Progenitor cell of endocrine pancreas (in vitro differentiated cells): Measurements from ENCODE around the gene ERICH4. TPM values are rescaled to one million over a fixed set of nuclear protein-coding genes. Genes with fewer than 3 reads are reported as not detected.
"Not testable (repeated sequence)": the region's sequence is repeated elsewhere in the genome, so short reads cannot be mapped to it uniquely, and the experiment has no call there.

Experiments
- DNase-seq: peaks from one replicate; pipeline ENCODE4 v3.0.0; 2021; ENCODE audit warnings: low spot score; ENCODE audit not compliant: unreplicated experiment
- H3K27ac Mint-ChIP-seq: 2 replicates; pipeline ENCODE4 v1.8.0; 2021; ENCODE audit warnings: mild to moderate bottlenecking, moderate library complexity, mixed read lengths
- H3K27me3 Mint-ChIP-seq: 2 replicates; pipeline ENCODE4 v1.8.0; 2021; ENCODE audit warnings: mixed read lengths
- H3K36me3 Mint-ChIP-seq: 2 replicates; pipeline ENCODE4 v1.8.0; 2022; ENCODE audit warnings: mixed read lengths; ENCODE audit not compliant: insufficient read depth
- H3K4me1 Mint-ChIP-seq: 2 replicates; pipeline ENCODE4 v1.8.0; 2021; ENCODE audit warnings: low read depth, mixed read lengths
- H3K4me3 Mint-ChIP-seq: 2 replicates; pipeline ENCODE4 v1.8.0; 2021; ENCODE audit warnings: low read depth, mild to moderate bottlenecking, moderate library complexity, mixed read lengths
- H3K9me3 Mint-ChIP-seq: 2 replicates; pipeline ENCODE4 v1.8.0; 2021; ENCODE audit warnings: low read depth, mixed read lengths
- total RNA-seq: library from RNA; stranded (reverse); gene quantifications from 2 replicates; pipeline ENCODE4 v1.2.1, GENCODE V29; 2021
- TF ChIP-seq, protein P1 (sequence below): fragments of 200-600 bp; sonication (generic); IDR thresholded peaks from one replicate; pipeline ENCODE4 v1.5.0; 2021; ENCODE audit warnings: antibody characterized with exemption, mild to moderate bottlenecking; ENCODE audit not compliant: unreplicated experiment

Gene ERICH4
- total RNA-seq, 1 donor from 2014 or later: not detected

DNA sequence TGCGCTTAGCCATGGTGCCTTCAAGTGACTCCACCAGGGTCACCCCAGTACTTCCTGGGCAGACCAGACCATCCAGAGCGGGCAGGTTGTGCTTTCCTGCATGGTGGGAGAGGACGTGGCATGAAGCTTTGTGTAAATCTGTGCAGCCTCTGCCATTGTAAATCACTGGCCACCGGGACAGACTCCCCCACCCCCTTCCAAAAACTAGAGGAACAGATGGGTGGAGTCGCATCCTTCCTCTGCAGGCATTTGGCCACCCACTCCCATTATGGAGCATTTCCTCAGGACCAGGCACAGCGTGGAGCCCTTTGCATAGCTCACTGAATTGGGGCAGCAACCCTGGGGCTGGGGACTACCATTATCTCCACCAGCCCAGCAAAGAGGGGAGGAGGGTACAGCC, 37.2 kb upstream of the ERICH4 start:
- H3K27me3 Mint-ChIP-seq: no peaks in the 10 kb centered on the region
- peaks cover 12% of the 10 kb centered on the region for H3K4me1 Mint-ChIP-seq
- no peak overlapping the region for H3K27ac Mint-ChIP-seq
- no peak for DNase-seq
- peaks cover 2% of the 10 kb centered on the region for H3K36me3 Mint-ChIP-seq
- no peaks in the 10 kb centered on the region for H3K9me3 Mint-ChIP-seq
- no peak overlapping the region for H3K4me3 Mint-ChIP-seq
- TF ChIP-seq, protein P1, sequence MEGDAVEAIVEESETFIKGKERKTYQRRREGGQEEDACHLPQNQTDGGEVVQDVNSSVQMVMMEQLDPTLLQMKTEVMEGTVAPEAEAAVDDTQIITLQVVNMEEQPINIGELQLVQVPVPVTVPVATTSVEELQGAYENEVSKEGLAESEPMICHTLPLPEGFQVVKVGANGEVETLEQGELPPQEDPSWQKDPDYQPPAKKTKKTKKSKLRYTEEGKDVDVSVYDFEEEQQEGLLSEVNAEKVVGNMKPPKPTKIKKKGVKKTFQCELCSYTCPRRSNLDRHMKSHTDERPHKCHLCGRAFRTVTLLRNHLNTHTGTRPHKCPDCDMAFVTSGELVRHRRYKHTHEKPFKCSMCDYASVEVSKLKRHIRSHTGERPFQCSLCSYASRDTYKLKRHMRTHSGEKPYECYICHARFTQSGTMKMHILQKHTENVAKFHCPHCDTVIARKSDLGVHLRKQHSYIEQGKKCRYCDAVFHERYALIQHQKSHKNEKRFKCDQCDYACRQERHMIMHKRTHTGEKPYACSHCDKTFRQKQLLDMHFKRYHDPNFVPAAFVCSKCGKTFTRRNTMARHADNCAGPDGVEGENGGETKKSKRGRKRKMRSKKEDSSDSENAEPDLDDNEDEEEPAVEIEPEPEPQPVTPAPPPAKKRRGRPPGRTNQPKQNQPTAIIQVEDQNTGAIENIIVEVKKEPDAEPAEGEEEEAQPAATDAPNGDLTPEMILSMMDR: no peak

GRCh38 chr19:41407271-41407670, 35.7 kb upstream of the ERICH4 start:
- Mint-ChIP-seq H3K27me3 (no peaks in the 10 kb centered on the region), H3K4me1 (peaks cover 12% of the 10 kb centered on the region), H3K9me3 (no peaks in the 10 kb centered on the region), H3K4me3 (no peak overlapping the region), H3K27ac (peak overlapping the region; percentile 81), H3K36me3 (peaks cover 5% of the 10 kb centered on the region)
- DNase-seq: no peak
- TF ChIP-seq, protein P1: no peak

DNA sequence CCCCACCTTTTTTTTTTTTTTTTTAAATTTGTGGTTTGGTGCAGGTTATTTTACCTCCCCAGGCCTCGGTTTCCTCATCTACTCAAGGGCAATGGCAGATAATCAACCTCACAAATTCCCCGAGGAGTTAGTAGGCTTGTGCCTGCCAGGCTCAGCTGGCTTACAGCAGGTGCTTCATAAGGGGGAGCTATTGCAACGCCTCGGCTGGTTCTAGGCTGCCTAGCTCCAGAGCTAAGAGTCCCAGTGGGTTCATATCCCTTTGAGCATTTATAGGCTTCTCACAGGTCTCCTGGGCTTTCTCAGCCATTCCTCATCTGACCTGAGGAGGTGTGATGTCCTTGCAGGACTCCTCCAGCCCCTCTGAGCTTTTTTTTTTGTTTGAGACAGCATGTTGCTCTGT, 34.7 kb upstream of the ERICH4 start:
- H3K4me1 Mint-ChIP-seq: peaks cover 12% of the 10 kb centered on the region

DNA sequence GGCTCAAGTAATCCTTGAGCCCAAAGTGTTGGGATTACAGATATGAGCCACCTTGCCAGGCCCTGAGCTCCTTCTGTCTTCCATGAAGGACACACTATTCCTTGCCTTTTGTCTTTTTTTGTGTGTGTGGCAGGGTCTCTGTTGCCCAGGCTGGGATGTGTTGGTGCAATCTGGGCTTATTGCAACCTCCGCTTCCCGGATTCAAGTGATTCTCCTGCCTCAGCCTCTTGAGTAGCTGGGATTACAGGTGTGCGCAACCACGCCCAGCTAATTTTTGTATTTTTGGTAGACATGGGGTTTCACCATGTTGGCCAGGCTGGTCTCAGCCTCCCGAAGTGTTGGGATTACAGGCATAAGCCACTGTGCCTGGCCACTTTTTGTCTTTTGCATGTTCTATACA, 34.1 kb upstream of the ERICH4 start:
- H3K36me3 Mint-ChIP-seq, DNase-seq, H3K27me3 Mint-ChIP-seq, H3K9me3 Mint-ChIP-seq, H3K4me3 Mint-ChIP-seq: not testable (repeated sequence)
- Mint-ChIP-seq H3K27ac (peak overlapping the region; percentile 99), H3K4me1 (peaks cover 12% of the 10 kb centered on the region)

More for the DNA sequence above, 34.7 kb upstream of the ERICH4 start:
- TF ChIP-seq, protein P1: no peak
- Mint-ChIP-seq H3K27me3 (no peaks in the 10 kb centered on the region), H3K27ac (no peak overlapping the region), H3K9me3 (no peaks in the 10 kb centered on the region), H3K4me3 (no peak overlapping the region), H3K36me3 (peaks cover 5% of the 10 kb centered on the region)
- no peak for DNase-seq

- Mint-ChIP-seq H3K9me3 (no peaks in the 10 kb centered on the region), H3K27me3 (no peaks in the 10 kb centered on the region), H3K27ac (peak overlapping the region; percentile 99), H3K36me3 (peaks cover 5% of the 10 kb centered on the region), H3K4me3 (peak overlapping the region; percentile 1), H3K4me1 (peaks cover 12% of the 10 kb centered on the region)
- no peak for DNase-seq
- TF ChIP-seq, protein P1: no peak
Measured at GRCh38 chr19:41409288-41409687, 33.7 kb upstream of the ERICH4 start.

- Mint-ChIP-seq H3K27me3 (no peaks in the 10 kb centered on the region), H3K9me3 (no peaks in the 10 kb centered on the region), H3K4me3 (no peak overlapping the region), H3K4me1 (peaks cover 14% of the 10 kb centered on the region), H3K36me3 (peaks cover 6% of the 10 kb centered on the region), H3K27ac (peak overlapping the region; percentile 97)
- DNase-seq: no peak
- TF ChIP-seq, protein P1: no peak
Measured at GRCh38 chr19:41410336-41411054, 32.5 kb upstream of the ERICH4 start.
